Natural killer cell treated with Interleukin-12 subunit alpha and Interleukin-12 subunit beta and Interleukin-15 and Interleukin-18, amount 100 ng/mL, for 72 hours (primary cell): ENCODE results near the gene AADACL4. TPM values are rescaled to one million over a fixed set of nuclear protein-coding genes. Genes with fewer than 3 reads are reported as not detected.

Experiments
- ATAC-seq, 2 donors: fragments of 150-1000 bp; cut with Tn5 transposase in 1 of 2; sonication (Bioruptor Pico), chemical (Tn5 transposase) in 1 of 2; 2 replicates each; pipeline ENCODE4 v1.10.0; 2021
- DNase-seq: peaks from one replicate; pipeline ENCODE4 v3.0.0; 2022; ENCODE audit warnings: low spot score
- H3K27ac Mint-ChIP-seq, 2 donors: 1 replicate in 1 of 2; 2 replicates in 1 of 2; pipeline ENCODE4 v1.8.0; 2022; ENCODE audit warnings: mixed read lengths in 2 of 2, mild to moderate bottlenecking in 1 of 2, moderate library complexity in 1 of 2
- H3K27me3 Mint-ChIP-seq, 2 donors: 1 replicate in 1 of 2; 2 replicates in 1 of 2; pipeline ENCODE4 v1.8.0; 2022; ENCODE audit warnings: mixed read lengths in 2 of 2
- H3K36me3 Mint-ChIP-seq: one replicate; pipeline ENCODE4 v1.8.0; 2022; ENCODE audit warnings: mixed read lengths
- H3K4me1 Mint-ChIP-seq, 2 donors: 1 replicate in 1 of 2; 2 replicates in 1 of 2; pipeline ENCODE4 v1.8.0; 2022; ENCODE audit warnings: low read depth in 2 of 2, mixed read lengths in 2 of 2, mild to moderate bottlenecking in 1 of 2
- H3K4me3 Mint-ChIP-seq: one replicate; pipeline ENCODE4 v1.8.0; 2022; ENCODE audit warnings: mixed read lengths
- H3K9me3 Mint-ChIP-seq: 2 replicates; pipeline ENCODE4 v1.8.0; 2022; ENCODE audit warnings: mixed read lengths
- total RNA-seq, 2 donors: library from RNA; stranded (reverse); gene quantifications; one replicate each; pipeline ENCODE4 v1.2.3, GENCODE V29; 2022

AADACL4 gene
- total RNA-seq, 2 donors from 2014 or later, result not detected

GRCh38 chr1:12629511-12629956 lies 14.4 kb upstream of the AADACL4 start:
- Mint-ChIP-seq H3K27me3 (peaks cover 0 to 4% of the 10 kb centered on the region in 2 donors), H3K9me3 (no peaks in the 10 kb centered on the region), H3K4me3 (no peak overlapping the region), H3K27ac (no peak overlapping the region), H3K4me1 (peaks cover 11 to 19% of the 10 kb centered on the region in 2 donors), H3K36me3 (no peaks in the 10 kb centered on the region)
- no peak for DNase-seq
- ATAC-seq, result no peak

GRCh38 chr1:12629985-12630760 lies 13.7 kb upstream of the AADACL4 start:
- Mint-ChIP-seq H3K27me3 (peaks cover 0 to 4% of the 10 kb centered on the region in 2 donors), H3K27ac (no peak overlapping the region)

GRCh38 chr1:12630946-12631530 lies 12.8 kb upstream of the AADACL4 start:
- H3K4me3 Mint-ChIP-seq, result no peak overlapping the region
- no peak for ATAC-seq
- no peak for DNase-seq
- H3K36me3 Mint-ChIP-seq, result no peaks in the 10 kb centered on the region
- no peak overlapping the region for H3K27ac Mint-ChIP-seq
- H3K4me1 Mint-ChIP-seq, result peaks cover 11 to 24% of the 10 kb centered on the region in 2 donors
- peaks cover 0 to 4% of the 10 kb centered on the region in 2 donors for H3K27me3 Mint-ChIP-seq
- no peaks in the 10 kb centered on the region for H3K9me3 Mint-ChIP-seq

More at GRCh38 chr1:12629985-12630760, 13.7 kb upstream of the AADACL4 start:
- H3K36me3 Mint-ChIP-seq, result no peaks in the 10 kb centered on the region
- no peak overlapping the region for H3K4me3 Mint-ChIP-seq
- no peak for ATAC-seq
- no peak for DNase-seq
- H3K4me1 Mint-ChIP-seq, result peaks cover 11 to 21% of the 10 kb centered on the region in 2 donors
- H3K9me3 Mint-ChIP-seq, result no peaks in the 10 kb centered on the region

- peak overlapping the region in 1 of 2 donors; percentile 15 for H3K27ac Mint-ChIP-seq
- H3K36me3 Mint-ChIP-seq, result no peaks in the 10 kb centered on the region
Measured at GRCh38 chr1:12631571-12631970, 12.3 kb upstream of the AADACL4 start.

GRCh38 chr1:12634156-12634555 lies 9.7 kb upstream of the AADACL4 start:
- ATAC-seq (no peak), DNase-seq (no peak)
- Mint-ChIP-seq H3K4me1 (peaks cover 11 to 24% of the 10 kb centered on the region in 2 donors), H3K27me3 (peaks cover 0 to 4% of the 10 kb centered on the region in 2 donors), H3K27ac (no peak overlapping the region), H3K4me3 (no peak overlapping the region), H3K36me3 (peaks cover 5% of the 10 kb centered on the region), H3K9me3 (no peaks in the 10 kb centered on the region)

More at GRCh38 chr1:12631571-12631970, 12.3 kb upstream of the AADACL4 start:
- ATAC-seq, result no peak
- Mint-ChIP-seq H3K27me3 (peaks cover 0 to 4% of the 10 kb centered on the region in 2 donors), H3K9me3 (no peaks in the 10 kb centered on the region), H3K4me1 (peaks cover 11 to 24% of the 10 kb centered on the region in 2 donors), H3K4me3 (no peak overlapping the region)
- DNase-seq, result no peak

GRCh38 chr1:12634696-12635202 lies 9.1 kb upstream of the AADACL4 start:
- peaks cover 9% of the 10 kb centered on the region for H3K36me3 Mint-ChIP-seq
- H3K9me3 Mint-ChIP-seq, result peaks cover 3% of the 10 kb centered on the region
- DNase-seq (no peak), ATAC-seq (no peak)
- H3K4me1 Mint-ChIP-seq, result peaks cover 11 to 24% of the 10 kb centered on the region in 2 donors
- H3K27me3 Mint-ChIP-seq, result peaks cover 0 to 4% of the 10 kb centered on the region in 2 donors
- no peak overlapping the region for H3K27ac Mint-ChIP-seq
- no peak overlapping the region for H3K4me3 Mint-ChIP-seq

GRCh38 chr1:12636098-12636950 lies 7.6 kb upstream of the AADACL4 start:
- peaks cover 14% of the 10 kb centered on the region for H3K9me3 Mint-ChIP-seq
- no peak overlapping the region for H3K27ac Mint-ChIP-seq
- H3K36me3 Mint-ChIP-seq, result peaks cover 25% of the 10 kb centered on the region
- peaks cover 11 to 21% of the 10 kb centered on the region in 2 donors for H3K4me1 Mint-ChIP-seq
- ATAC-seq, result no peak
- H3K4me3 Mint-ChIP-seq, result no peak overlapping the region
- DNase-seq, result no peak
- peaks cover 0 to 4% of the 10 kb centered on the region in 2 donors for H3K27me3 Mint-ChIP-seq

- Mint-ChIP-seq H3K27me3 (peaks cover 0 to 2% of the 10 kb centered on the region in 2 donors), H3K4me1 (peaks cover 9 to 11% of the 10 kb centered on the region in 2 donors), H3K4me3 (no peak overlapping the region), H3K9me3 (peaks cover 14% of the 10 kb centered on the region), H3K36me3 (peaks cover 27% of the 10 kb centered on the region), H3K27ac (no peak overlapping the region)
- ATAC-seq (no peak), DNase-seq (no peak)
Measured at GRCh38 chr1:12637693-12638092, 6.2 kb upstream of the AADACL4 start.

GRCh38 chr1:12640237-12640957 lies 3.5 kb upstream of the AADACL4 start:
- no peak for ATAC-seq
- Mint-ChIP-seq H3K36me3 (peaks cover 27% of the 10 kb centered on the region), H3K9me3 (peaks cover 14% of the 10 kb centered on the region), H3K4me3 (no peak overlapping the region), H3K4me1 (peaks cover 0 to under 1% of the 10 kb centered on the region in 2 donors), H3K27me3 (peaks cover 0 to 11% of the 10 kb centered on the region in 2 donors), H3K27ac (no peak overlapping the region)
- DNase-seq, result no peak

GRCh38 chr1:12640958-12641272 lies 3.0 kb upstream of the AADACL4 start:
- no peak for ATAC-seq
- Mint-ChIP-seq H3K27ac (no peak overlapping the region), H3K36me3 (peaks cover 27% of the 10 kb centered on the region), H3K9me3 (peaks cover 14% of the 10 kb centered on the region), H3K4me1 (no peaks in the 10 kb centered on the region), H3K4me3 (no peak overlapping the region), H3K27me3 (peaks cover 0 to 12% of the 10 kb centered on the region in 2 donors)
- no peak for DNase-seq

GRCh38 chr1:12643079-12643478 lies 806 bp upstream of the AADACL4 start:
- peaks cover 14% of the 10 kb centered on the region for H3K9me3 Mint-ChIP-seq
- H3K36me3 Mint-ChIP-seq, result peaks cover 27% of the 10 kb centered on the region
- H3K27ac Mint-ChIP-seq, result no peak overlapping the region
- ATAC-seq (no peak), DNase-seq (no peak)
- no peaks in the 10 kb centered on the region for H3K4me1 Mint-ChIP-seq
- peaks cover 0 to 12% of the 10 kb centered on the region in 2 donors for H3K27me3 Mint-ChIP-seq
- H3K4me3 Mint-ChIP-seq, result no peak overlapping the region

- Mint-ChIP-seq H3K9me3 (peaks cover 14% of the 10 kb centered on the region), H3K4me1 (peaks cover 10% of the 10 kb centered on the region in 2 donors), H3K27ac (no peak overlapping the region), H3K27me3 (peaks cover 2 to 24% of the 10 kb centered on the region in 2 donors), H3K4me3 (no peak overlapping the region), H3K36me3 (peaks cover 22% of the 10 kb centered on the region)
- DNase-seq (no peak), ATAC-seq (peak in 1 of 2 donors; percentile 39)
Measured at GRCh38 chr1:12644237-12644636, 352 bp downstream of the AADACL4 start.

GRCh38 chr1:12644829-12645228 lies 944 bp downstream of the AADACL4 start:
- peaks cover 2 to 26% of the 10 kb centered on the region in 2 donors for H3K27me3 Mint-ChIP-seq
- peaks cover 10% of the 10 kb centered on the region for H3K9me3 Mint-ChIP-seq
- DNase-seq (no peak), ATAC-seq (no peak)
- peaks cover 17% of the 10 kb centered on the region for H3K36me3 Mint-ChIP-seq
- no peak overlapping the region for H3K4me3 Mint-ChIP-seq
- H3K27ac Mint-ChIP-seq, result no peak overlapping the region
- H3K4me1 Mint-ChIP-seq, result peaks cover 11 to 12% of the 10 kb centered on the region in 2 donors
